GM04504 (cell line): Measurements from ENCODE around the gene PLAC1.
A peak's percentile ranks its signal among the peaks of the same experiment; 100 is the strongest.

ENCODE experiments used
- DNase-seq: peaks from one replicate; pipeline ENCODE4 v3.0.0-alpha.2; 2012; ENCODE audit warnings: low read depth

Gene PLAC1

GRCh38 chrX:134670134-134670924, 12.1 kb upstream of the PLAC1 start:
- peak; percentile 67 for DNase-seq

DNA sequence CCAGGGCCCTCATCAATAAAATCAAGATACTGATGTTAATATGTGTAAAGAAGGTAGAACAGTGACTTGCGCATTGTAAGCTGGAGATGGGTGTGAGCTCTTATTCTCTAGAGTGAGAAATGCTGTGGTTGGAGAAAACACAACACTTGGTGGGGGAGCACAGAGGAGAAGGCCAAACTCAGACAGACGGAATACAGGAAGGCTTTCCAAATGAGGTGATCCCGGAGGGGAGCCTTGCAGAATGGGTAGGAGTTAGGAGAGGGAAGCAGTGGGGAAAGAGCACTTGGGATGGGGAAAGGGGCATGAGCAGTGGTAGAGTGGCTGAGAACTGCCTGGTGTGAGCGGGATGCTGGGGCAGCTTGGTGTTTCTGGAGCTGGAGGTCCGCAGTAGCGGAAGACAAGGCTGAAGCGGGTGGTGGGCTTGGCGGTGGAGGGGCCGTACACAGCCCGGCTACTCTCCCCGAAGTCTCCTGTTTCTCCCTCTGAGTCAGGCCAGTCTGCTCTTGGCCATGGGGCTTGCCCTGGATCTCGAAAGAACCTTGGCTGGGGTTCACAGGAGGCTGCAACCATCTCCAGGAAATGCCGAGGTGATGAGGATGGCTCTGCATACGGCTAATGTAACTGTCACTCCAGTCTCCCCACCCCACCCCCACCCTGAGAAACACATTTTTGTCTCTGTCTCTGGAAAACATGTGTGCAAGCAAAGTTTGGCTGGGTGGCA, 11.3 kb upstream of the PLAC1 start:
- peak; percentile 97 for DNase-seq

DNA sequence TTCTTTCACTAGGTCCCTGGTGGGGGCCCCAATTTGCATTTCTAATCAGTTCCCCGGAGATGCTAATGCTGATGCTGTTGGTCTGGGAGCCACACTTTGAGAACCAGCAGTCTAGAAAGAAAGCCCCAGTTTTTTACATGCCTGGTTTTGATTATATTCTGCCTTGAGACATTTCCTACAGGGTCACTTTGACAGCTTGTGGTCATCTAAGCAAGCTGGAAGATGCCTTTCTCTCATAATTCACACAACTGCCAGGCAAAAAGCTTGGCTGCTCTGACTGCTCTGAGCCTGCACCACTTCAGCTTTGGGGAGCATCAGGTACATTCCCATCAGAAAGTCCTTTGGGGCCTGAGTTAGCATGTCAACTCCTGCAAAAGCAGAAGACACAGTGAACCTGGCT, 5.9 kb upstream of the PLAC1 start:
- no peak for DNase-seq

GRCh38 chrX:134661295-134661694, 3.0 kb upstream of the PLAC1 start:
- DNase-seq: no peak

DNA sequence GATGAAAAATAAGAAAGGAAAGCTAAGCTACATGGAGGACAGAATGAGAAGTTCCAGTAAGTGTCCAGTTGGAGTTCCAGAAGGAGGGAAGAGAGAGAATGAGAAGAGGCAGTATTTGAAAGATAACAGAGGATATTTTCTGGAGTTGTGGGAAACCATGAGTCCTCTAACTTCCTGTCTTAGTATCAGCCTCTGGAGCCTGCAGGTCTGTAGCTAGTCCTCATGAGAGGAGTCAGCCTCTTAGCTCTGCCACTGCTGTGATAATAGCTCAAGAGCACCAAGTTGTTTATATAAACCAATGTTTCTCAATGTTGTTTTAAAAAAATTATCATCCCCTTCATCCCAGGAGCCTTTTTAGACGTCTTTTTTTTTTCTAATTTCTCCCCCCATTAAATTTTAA, 2.4 kb upstream of the PLAC1 start:
- DNase-seq: no peak

GRCh38 chrX:134659761-134660160, 1.5 kb upstream of the PLAC1 start:
- DNase-seq: no peak

DNA sequence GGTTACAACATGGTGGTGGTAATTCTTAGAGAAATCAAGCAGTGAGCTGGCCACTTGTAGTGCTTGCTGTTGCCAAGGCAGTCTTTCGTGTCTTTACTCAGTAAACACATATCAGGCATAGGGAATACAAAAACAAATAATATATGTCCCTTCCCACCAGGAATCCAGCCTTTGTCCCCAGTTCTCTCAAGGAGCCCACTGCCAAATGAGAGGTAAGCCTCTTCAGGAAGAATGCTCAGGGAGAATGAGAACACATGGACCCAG, 421 bp upstream of the PLAC1 start:
- no peak for DNase-seq

- no peak for DNase-seq
Observed at GRCh38 chrX:134654398-134655012, 3.8 kb downstream of the PLAC1 start.

DNA sequence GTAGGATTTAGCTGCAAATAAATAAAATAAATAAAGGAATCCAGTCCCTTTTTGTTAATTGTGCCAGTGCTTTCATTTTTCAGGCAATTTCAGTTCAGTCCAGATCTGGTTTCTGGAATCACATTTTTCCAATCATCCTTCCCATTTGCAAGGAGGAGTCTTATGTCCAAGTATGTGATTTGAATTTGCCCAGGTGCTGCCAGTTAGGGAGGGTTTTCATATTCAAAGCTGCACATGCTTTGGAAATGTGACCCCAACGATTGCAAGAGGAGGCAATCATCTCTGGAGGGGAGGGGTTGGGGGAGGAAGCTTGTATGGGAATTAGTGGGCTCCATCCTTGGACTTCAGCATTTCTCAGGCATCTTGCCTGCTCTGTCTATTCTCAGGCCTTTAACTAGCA, 4.4 kb downstream of the PLAC1 start:
- no peak for DNase-seq

- DNase-seq: no peak
Observed at GRCh38 chrX:134650701-134651100, 7.6 kb downstream of the PLAC1 start.

- no peak for DNase-seq
Observed at GRCh38 chrX:134649770-134650169, 8.5 kb downstream of the PLAC1 start.

GRCh38 chrX:134647477-134647877, 10.8 kb downstream of the PLAC1 start:
- DNase-seq: no peak

GRCh38 chrX:134646691-134647090, 11.6 kb downstream of the PLAC1 start:
- DNase-seq: no peak

GRCh38 chrX:134645936-134646543, 12.2 kb downstream of the PLAC1 start:
- DNase-seq: no peak

- no peak for DNase-seq
Observed at GRCh38 chrX:134642386-134642785, 15.9 kb downstream of the PLAC1 start.

- no peak for DNase-seq
Observed at GRCh38 chrX:134641346-134641745, 16.9 kb downstream of the PLAC1 start.

DNA sequence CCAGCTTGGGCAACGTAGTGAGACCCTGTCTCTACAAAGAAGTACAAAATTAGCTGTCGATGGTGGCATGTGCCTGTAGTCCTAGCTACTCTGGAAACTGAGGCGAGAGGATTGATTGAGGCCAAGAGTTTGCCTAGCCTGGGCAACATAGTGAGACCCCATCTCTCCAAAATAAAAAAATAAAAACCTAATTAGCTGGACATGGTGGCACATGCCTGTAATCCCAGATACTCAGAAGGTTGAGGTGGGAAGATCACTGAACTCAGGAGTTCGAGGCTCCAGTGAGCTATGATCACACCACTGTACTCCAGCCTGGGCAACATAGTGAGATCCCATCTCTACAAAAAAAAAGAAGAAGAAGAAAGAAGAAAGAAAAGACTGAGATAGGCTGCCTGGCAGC, 17.4 kb downstream of the PLAC1 start:
- DNase-seq: no peak

DNA sequence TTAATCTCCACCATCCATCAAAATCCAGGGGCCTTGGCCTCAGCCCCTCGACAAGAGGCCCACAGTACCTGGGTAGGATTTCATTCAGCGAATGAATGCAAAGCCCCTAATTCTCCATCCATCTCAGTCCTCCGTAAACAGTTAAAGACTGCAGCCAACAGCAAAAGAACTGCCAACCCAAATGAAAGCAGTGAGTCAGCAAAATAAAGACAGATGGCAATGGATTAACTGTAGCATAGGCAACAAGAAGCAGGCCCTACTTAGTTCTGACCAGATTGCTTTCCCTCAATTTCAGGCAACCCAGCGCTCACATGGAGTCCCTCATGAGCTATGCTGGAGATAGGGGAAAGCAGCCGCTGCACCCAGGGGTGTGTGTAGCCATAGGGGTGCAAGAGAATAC, 21.4 kb downstream of the PLAC1 start:
- peak; percentile 52 for DNase-seq

DNA sequence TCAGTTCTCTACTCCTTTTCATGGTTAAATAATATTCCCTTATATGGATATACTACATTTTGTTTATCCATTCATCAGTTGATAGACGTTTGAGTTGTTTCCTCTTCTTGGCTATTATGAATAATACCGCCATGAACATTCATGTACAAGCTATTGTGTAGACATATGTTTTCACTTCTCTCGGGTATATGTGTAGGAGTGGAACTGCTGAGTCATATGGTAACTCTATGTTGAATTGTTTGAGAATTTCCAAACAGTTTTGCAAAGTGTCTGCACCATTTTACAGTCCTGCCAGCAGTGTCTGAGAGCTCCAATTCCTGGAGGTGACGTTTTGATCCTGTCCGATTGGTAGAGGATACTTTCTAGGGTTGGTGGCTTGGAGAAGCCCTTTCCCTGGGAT, 23.6 kb downstream of the PLAC1 start:
- no peak for DNase-seq

GRCh38 chrX:134633832-134634231, 24.4 kb downstream of the PLAC1 start:
- DNase-seq: no peak

DNA sequence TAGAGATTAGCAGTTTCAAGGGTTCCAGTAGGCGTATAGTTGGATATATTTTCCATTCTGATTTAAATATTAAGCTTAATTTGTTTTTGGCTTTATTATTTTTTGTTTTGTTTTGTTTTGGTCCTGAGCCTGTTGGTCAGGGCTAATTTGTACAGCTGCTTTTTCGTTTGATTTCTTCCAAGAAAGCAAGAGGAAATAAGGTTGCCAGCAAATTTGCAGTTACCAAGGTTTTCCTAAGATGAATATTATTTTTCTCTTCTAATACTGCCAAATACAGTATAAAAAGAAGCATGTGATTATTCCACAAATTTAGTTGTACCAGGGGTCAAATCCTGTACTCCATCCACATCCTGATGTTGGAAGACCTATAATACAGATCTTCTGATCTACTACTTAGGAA, 24.9 kb downstream of the PLAC1 start:
- no peak for DNase-seq

GRCh38 chrX:134632355-134632754, 25.9 kb downstream of the PLAC1 start:
- DNase-seq: no peak
